GM21576 (cell line): Measurements from ENCODE around the gene PWP2.
"Not testable (repeated sequence)": the region's sequence is repeated elsewhere in the genome, so short reads cannot be mapped to it uniquely, and the experiment has no call there.

Experiments
- ATAC-seq: cut with Tn5 transposase; IDR thresholded peaks from one replicate; pipeline ENCODE4 v1.9.1; 2021; ENCODE audit warnings: mild to moderate bottlenecking, moderate library complexity; ENCODE audit not compliant: unreplicated experiment

The PWP2 gene

DNA sequence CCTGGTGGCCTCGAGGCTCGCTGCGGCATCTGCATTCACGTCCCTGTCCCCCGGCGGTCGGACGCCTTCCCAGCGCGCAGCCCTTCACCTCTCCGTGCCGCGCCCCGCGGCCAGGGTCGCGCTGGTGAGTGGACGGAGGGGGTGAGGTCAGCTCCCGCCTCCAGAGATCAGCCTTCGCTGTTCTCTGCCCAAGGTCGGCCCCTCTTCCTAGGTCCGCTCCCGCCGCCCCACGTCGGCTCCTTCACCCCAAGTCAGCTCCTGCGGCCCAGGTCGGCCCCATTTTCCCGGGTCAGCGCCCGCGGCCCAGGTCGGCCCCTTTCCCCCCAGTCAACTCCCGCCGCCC lies 26.5 kb downstream of the PWP2 start:
- peak; percentile 9 for ATAC-seq

DNA sequence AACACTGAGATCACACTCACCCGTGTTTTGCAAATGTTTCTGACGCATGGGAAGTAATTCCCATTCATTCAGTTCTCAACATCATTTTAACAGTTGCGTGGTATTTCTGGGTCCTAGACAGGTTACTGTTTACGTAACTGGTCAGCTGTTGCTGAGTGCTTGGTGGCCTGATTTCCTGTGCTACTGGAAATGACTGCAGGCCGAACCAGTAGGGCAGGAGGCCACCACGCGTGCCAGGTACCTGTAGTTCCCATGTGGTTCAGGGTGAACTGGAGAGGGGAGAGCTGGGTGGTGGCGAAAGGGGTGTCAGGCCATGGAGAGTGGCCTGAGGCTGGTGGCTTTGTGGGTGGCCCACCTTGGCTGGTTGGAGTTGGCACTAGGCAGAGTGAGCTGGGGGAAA lies 27.5 kb downstream of the PWP2 start:
- ATAC-seq = not testable (repeated sequence)

DNA sequence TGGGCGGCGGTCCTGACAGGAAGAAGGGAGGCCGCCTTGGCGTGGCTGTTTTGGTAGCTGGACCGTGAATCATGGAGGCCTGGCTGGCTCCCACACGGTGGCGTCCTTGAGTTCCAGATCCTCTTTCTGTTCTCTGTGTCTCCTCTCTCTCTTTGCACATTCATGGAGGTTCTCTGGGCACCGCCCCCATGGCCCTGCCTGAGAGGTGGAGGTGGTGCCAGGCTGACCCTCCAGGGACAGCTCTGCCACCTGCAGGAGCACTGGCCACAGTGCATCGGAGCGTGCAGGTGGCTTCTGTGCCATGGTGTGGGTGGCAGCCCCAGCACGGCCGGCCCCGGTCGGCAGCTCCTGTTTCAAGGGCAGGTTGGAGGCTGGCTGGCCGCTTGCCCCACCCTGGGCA lies 30.8 kb downstream of the PWP2 start:
- ATAC-seq = not testable (repeated sequence)

GRCh38 chr21:44139787-44140551 lies 32.8 kb downstream of the PWP2 start:
- ATAC-seq = not testable (repeated sequence)

DNA sequence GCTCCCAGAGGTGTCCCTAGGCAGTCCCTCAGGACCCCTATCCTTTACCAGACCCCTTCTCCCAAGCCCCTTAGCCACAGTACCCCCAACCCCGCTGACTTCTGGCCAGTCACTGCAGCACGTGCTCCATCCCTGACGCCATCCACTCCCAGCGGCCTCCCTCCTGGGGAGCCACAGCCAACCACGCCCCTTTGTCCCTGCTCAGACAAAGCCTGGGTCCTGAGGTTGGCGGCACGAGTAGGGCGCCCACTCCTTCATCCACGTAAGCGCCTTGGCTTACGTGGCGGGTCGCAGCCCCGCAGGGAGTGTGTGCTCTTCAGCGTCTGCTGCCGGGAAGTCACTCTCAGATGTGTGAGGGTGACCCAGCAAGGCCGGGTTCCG lies 33.3 kb downstream of the PWP2 start:
- ATAC-seq = not testable (repeated sequence)

DNA sequence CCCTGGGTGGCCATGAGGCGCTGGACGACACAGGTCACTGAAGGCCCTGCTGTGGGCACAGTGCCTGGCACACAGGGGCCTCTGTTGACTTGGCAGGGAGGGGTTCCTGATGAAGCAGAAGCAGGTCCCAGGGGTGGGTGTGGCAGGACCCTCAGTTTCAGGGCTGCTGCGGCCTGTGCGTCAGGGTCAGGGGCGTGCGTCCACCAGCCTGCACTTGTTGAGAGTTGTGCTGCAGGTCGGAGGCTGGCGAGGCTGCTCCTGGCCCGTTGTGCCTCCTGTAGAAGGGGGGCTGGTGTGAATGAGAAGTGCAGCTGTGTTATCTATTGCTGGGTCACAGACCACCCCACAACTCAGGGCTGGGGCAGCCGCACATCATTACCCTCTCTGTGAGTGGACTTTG lies 35.3 kb downstream of the PWP2 start:
- not testable (repeated sequence) for ATAC-seq

DNA sequence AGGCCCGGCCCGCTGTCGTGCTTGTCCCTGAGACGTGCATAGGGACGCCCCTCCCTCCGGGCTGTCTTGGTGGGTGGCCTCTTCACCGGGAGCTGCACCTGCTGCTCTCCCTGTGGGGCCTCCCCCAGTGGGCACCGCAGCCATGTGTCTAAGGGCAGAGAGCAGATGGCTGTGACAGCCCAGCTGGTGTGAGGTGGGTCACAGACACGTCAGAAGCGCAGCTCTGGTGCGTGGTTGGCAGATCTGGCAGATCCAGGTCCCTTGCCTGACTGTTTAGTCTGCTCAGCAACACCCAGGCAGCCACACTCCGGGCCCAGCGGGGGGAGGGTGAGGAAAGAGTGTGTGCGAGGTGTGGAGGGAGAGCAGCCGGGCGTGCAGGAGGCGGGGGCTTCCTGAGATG lies 36.2 kb downstream of the PWP2 start:
- ATAC-seq = peak; percentile 34

- ATAC-seq = not testable (repeated sequence)
Measured at GRCh38 chr21:44143996-44144395, 36.8 kb downstream of the PWP2 start.

DNA sequence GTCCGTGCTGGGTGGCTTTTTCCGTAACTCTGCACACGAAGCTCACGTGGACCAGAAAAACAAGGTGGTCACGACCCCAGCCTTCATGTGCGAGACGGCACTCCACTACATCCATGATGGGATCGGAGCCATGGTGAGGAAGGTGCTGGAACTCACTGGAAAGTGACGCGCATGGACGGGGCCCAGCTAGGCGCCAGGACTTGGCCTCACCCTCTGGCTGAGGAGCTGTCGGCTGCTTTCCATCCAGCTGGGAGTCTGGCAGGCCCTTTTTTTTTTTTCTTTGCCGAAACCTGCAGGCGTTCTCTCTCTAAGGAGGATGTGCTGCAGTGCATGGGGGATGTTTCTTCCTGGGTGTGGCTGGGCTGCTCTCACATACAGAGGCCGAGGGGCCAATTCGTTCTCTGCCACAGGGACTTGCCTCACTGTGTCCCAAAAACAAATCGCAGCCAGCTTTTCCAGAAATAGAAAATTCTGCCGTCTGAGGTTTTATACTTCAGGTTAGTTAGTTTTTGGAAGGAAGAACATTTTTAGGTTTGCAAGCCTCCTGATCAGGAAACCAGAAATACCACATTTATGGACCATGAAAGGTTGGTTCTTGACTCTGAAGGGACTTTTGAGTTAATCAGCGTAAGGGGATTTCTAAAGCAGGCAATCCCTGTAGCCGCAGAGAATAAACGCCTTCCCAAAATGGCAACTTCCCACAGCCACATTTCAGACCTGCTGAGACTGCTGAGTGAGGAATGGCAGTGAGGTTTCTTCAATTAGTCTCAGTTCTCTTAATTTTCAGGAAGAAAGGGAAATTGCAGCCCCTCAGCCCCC lies 37.8 kb downstream of the PWP2 start:
- ATAC-seq = not testable (repeated sequence)

- ATAC-seq = not testable (repeated sequence)
Measured at GRCh38 chr21:44145616-44146015, 38.4 kb downstream of the PWP2 start.

DNA sequence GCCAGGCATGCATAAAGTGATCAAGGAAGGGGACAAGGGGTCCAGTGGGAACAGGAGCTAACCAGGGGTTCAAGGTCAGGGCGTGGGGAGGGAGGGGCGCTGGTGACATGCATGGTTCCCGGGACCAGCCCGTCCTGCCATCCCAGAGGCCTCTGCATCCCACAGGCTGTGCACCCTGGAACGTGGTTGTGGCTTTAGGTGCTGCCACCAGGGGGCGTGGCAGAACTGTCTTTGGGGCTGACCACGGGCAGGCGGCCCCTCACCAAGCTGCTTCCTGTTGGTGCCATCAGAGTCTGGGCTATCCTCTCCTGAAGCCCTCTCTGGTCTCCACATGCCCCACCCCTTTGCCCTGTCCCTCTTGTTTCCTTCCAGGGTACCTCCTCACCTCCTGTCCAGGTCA lies 39.9 kb downstream of the PWP2 start:
- ATAC-seq = not testable (repeated sequence)

GRCh38 chr21:44150255-44150654 lies 43.1 kb downstream of the PWP2 start:
- not testable (repeated sequence) for ATAC-seq

DNA sequence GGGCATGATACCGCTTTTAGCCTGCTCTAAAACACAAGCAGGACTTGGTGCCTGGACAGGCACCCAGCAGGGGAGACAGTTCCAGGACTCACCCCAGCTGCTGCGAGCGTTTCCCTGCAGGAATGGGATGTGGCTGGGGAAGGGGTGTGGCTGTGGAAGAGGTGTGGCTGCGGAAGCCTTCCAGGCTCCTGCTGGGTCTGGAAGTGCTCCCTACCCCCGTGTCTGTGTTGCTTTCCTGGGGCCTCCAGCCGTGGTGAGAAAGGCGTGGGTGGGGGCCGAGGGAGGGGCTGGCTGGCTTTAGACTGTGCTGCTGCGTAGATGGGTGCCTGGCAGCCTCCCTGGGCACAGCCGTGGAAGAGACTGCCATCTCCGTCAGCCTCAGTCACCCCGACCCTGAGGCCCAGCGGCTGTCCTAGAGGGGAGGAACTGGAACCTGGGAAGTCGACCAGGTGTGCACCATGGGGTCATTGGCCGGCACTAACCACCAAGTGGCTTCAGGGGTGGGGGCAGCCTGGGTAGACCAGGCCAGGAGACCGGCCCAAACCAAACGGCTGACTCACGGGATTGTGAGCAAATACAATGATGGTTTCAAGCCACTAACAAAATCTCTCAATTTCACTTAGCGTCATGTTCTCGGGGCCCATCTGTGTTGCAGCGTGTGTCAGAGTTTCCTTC lies 46.2 kb downstream of the PWP2 start:
- not testable (repeated sequence) for ATAC-seq

- not testable (repeated sequence) for ATAC-seq
Measured at GRCh38 chr21:44153889-44154228, 46.7 kb downstream of the PWP2 start.

GRCh38 chr21:44154816-44155230 lies 47.6 kb downstream of the PWP2 start:
- peak; percentile 32 for ATAC-seq

DNA sequence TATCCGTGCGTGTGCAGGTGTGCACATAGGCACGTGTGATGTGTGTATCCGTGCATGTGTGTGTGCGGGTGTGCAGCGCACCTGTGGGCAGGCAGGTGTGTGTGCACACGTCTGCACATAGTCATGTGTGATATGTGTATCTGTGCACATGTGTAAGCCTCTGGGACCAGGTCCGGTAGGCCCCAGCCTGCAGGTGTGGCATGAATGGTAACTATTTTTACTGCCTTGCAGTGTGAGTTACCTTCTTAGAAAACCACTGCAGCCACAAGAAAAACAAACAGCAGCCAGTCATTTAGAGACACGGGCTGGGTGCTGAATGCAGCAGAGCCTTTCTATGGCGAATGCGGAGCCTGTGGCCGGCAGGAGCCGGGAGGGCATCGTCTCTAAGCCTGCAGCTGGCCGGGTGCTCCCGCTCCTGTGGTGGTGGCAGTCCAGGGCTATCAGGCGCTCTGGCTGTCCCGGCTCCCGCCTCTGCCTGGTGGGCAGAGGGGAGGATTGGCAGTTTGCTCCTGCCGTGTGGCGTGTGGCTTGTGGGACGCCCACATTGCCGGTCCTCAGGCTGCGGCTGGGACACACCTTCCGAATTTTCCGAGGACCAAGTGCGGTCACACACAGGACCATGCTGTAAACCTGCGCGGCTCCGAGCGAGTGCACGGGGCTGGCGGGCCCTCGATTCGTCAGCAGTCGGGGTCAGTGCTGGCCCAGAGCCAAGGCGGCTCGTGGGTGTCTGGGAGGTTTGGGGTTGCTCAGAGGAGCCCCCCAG lies 48.2 kb downstream of the PWP2 start:
- ATAC-seq = peak; percentile 44

- ATAC-seq = not testable (repeated sequence)
Measured at GRCh38 chr21:44155994-44156380, 48.8 kb downstream of the PWP2 start.

DNA sequence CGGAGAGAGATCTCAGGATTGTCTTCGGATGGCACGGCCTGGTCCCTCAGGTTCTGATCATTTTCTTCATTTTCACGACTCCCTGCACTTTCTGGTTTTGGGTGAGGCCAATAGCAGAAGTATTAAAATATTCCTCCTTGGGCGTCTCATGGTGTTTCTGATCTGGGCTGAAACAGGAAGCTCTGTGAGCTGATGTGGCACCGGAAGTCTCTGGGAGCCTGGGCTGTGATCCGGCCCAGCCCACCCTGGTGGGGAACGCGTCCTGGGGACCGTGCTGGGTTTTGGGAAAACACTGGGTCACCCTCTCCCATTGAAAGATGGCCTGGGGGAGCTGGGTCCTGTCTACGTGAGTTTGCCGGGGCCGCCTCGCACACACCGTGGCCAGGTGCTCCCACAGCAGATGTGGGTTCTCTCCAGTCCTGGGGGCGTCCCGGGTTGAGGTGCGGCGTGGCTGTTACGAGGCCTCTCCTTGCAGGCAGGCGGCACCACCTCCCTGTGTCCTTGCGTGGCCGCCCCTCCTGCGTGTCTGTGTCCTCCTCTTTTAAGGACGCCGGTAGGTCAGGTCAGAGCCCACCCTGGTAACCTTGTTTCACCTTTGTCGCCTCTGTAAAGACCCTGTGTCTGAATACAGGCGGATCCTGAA lies 50.4 kb downstream of the PWP2 start:
- not testable (repeated sequence) for ATAC-seq

- ATAC-seq = not testable (repeated sequence)
Measured at GRCh38 chr21:44158082-44158468, 50.9 kb downstream of the PWP2 start.
